Fibroblast of skin of abdomen (primary cell): ENCODE measurements around the gene RERE.
"Not testable (repeated sequence)": the region's sequence is repeated elsewhere in the genome, so short reads cannot be mapped to it uniquely, and the experiment has no call there.

Source experiments
- DNase-seq: peaks from one replicate; pipeline ENCODE4 v3.0.0-alpha.2; 2013

Gene RERE

DNA sequence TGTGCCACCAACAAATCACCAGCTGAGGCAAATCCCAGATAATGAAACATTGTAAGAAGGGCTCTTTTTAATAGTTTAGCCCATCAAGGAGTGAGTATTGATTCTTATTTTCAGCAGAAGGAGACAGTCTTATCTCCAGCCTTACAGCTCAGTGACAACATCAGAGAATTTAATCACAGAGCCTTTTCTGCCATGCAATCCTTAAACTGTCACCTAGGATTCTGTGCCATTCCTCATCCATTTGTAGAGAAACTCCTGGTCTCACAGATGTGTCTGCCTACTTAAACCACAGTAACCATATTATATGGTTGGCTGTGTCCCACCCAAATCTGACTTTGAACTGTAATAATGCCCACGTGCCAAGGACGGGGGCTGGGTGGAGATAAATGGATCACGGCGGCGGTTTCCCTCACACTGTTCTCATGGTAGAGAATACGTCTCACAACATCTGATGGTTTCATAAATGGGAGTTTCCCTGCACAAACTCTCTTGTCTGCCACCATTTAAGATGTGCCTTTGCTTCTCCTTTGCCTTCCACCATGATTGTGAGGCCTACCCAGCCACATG, 217.7 kb downstream of the RERE start:
- DNase-seq = no peak

DNA sequence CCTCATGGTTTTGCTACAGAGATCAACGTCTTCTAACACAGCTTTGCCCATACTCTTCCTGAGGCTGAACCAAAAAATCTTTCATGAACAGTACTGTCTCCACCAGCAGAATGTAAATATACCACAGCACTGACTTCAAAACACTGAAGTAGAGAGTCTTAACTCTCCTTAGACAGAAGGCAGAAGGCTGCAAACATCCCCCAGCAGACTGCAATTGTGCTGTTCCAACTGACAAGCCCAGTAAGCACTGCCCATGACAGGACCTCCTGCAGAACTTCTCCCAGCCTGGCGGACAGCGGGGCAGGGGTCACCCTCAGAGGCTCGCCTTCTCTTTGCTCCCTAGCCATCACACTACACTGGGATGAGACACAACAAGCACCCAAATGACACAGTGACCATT, 218.7 kb downstream of the RERE start:
- DNase-seq = no peak

DNA sequence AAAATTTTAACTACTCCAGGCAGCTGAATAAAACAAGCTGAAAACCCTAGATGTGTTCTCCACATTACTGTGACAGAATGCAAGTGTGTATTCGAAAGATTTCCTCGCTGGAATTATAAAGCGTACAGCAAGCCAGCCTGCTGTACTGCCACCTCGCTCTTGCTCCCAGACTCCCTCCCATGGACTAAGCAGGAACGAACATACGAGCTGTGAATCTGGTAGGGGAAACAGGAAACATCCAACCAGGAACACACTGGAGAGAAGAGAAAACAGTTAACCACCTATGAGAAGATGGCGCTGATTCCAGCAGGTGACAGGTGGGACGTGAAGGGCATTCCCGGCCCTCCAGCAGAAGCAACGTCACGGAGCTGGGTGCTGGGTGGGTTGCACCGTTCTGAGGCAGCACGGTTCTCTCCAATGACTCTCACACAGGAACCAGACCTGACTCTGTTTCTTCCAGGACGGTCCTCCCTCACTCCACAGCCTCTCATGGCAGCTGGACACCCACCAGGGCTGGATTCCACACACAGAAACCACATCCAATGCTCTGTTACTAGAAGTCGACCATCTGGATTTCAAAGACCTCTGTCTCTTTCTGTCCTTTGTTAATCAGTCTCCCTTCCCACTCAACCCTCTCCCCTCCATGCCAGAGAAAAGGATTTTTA, 219.2 kb downstream of the RERE start:
- peak; percentile 60 for DNase-seq

DNA sequence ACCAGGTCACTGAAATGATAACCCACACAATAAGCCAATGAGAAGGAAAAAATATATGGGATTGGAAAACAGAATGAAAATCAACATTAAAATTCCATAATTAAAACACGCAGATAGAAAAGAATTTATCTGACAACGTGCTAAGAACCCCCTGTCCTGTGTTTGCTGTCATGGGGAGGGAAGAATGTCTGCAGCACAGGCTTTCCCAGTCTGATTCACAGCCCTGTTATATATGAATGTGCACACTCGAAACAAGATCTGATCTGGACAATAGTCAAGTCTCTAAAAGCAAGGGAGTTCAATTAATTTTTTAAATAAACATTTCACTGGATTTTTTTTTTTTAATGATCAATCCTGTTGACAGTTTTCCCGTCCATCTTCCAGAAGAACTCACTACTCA, 220.0 kb downstream of the RERE start:
- peak; percentile 68 for DNase-seq

DNA sequence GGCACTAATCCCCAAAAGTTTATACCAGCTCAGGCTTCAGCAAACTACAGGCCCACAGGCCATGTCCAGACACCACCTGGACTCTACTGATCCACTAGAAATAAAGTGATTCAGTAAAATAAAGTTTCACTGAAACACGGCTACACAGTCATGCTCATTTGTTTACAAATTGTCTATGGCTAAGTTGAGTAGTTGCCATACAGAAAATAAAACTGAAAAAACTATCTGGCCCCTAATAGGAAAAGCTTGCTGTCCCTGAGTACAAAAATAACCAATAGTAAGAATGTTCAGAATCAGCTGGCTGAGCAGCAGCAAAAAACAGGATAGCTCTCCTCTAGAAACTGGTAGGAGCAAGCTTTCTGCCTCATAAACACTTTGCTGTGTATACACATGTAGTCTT, 221.5 kb downstream of the RERE start:
- no peak for DNase-seq

DNA sequence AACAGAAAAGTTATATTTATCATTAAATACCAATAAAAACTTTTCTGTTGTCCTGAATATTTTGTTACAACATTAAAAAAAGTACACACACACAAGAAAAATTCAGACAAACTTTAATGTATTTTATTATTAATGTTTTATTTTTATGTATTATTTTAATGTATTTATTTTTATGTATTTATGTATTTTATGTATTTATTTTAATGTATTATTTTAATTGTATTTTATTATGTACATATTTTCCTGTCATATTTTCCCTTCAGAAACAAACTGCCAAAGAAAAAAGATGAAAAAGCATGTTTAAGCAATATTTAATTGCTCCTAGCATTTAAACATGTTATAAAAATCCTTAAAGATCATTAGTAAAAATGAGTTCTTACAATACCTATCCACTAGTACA, 222.1 kb downstream of the RERE start:
- no peak for DNase-seq

DNA sequence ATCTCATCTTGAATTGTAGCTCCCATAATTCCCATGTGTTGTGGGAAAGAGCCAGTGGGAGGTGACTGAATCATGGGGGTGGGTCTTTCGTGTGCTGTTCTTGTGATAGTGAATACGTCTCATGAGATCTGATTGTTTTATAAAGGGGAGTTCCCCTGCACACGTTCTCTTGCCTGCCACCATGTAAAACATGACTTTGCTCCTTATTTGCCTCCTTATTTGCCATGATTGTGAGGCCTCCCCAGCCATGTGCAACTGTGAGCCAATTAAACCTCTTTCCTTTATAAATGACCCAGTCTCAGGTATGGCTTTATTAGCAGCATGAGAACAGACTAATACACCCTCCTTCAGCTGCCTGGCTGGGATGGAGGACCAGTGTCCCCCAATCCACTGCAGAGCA, 224.1 kb downstream of the RERE start:
- DNase-seq = not testable (repeated sequence)

DNA sequence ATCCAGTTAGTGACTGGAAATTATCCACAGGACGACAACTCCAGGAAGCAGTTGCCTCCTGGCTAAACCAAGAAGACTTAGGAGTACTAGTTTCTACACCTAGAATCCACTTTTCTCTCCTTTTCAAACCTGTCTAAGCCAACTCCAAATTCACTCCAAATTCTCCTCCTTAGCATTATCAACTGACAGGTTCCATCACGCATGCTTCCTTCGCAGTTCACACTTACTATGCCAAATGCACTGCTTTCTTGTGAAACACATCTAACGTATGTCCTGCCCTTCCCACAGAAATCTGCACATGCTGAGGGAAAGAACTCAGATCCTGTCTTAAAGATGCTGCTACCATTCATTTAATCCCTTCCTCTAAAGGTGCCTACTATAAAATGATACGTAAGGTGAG, 225.9 kb downstream of the RERE start:
- DNase-seq = no peak

DNA sequence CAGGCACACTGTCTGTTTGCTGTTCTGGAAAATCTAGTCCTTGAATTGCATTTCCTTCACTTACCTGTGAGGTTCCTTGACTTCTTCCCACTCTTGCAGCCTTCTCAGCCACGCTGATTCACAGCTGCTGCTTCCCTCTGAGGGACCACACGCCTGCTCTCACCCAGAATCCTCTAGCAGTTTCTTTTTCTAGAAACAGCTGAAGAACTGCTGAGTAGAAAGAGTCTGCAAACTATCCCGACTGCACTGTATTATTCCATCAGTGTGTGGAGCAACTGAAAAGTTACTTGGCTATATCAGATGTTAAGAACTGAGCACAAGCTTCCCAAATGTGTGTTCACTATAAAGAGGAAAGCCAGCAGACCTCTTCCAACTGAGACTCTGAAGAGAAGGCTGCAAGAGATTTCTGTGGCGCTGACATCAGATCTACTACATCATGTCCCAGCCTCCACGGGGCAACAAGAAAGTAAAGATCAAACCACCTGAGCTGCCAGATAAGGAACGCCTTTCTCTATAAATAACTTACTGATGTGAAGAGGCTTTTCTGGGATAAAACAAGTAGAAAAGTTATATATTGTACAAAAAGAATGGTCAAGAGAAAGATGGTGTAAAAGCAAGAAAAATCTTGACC, 226.6 kb downstream of the RERE start:
- no peak for DNase-seq

DNA sequence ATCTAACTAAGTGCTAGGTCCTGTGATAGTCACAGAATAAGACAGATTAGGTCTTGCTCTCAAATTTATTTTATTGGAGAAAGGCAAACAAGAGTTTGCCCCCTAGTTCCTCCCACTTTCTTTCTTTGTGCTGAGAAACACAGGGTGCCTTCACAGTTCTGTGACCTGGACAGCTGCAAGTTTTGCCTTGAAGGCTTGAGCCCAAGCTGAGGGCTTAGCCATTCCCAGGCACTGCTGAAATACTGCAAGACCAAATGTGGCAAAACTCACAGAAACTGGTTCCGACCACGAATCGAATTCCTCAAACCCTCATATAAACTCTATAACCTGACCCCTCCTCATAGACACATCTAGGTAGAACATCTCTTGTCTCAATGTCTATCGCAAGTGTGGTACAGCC, 227.9 kb downstream of the RERE start:
- DNase-seq = no peak

DNA sequence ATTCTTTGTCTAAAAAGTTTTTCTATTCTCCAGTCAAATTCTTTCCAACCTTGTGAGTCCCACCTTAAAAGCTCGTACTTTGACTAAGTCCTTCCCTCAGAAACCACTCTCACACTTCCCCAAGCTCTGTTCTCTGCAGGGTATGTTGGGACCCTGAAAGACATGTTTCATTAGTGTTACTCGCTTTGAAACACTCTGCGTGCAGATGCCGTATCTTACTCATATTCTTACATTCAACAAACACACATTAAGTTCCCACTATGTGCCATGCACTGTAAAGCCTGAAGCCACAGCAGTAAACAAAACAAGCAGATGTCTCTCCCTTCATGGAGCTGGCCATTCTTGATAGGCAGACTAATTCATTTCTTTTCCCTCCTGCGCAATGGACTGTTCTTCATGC, 229.7 kb downstream of the RERE start:
- DNase-seq = no peak

DNA sequence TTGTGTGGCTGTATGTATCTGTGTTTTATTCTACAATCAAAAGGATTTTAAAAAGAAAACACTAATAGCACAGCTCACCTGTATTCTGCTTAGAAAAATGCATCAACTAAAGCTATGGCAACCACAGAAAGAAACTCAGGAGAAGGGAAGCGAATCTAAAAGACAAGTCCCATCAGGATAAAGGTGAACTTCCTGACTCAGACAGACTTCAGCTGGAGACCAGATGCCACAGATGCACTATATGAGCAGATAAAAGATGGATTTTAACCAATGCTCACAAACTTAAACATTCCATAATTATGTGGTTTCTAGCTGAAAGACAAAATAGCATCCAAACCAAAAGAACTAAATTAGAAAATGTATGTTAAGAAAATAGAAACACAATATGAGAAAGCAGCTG, 231.0 kb downstream of the RERE start:
- DNase-seq = peak; percentile 59

DNA sequence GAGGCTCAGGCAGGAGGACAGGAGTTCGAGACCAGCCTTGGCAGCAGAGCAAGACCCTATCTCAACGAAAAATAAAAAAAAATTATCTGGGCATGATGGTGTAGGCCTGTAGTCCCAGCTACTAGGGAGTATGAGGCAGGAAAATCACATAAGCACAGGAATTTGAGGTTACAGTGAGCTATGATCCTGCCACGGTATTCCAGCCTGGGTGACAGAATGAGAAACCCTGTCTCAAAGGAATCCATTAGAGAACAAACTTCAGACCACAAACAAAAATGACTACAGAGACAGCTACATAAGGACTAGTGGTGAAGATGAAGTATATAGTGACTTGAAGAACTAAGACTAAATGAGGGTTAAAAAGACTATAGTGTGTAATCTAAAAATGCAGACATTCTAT, 233.1 kb downstream of the RERE start:
- no peak for DNase-seq

DNA sequence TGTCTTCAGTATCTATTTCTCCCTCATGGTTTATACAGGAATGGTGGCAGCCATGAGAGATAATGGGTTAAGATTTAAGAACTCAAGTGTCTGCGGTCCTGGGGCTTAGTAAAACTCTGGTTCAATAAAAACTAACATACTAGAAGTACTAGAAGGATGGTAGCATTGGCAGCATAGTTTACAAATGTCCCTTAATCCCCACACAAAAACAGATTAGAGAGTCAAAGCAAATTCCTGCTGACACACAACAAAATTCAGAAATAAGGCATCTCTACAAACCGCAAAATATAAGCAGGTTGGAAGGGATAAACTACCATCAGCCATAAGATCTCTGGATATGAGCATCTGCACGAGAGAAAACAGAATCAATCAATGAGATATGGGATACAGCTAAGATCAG, 234.4 kb downstream of the RERE start:
- DNase-seq = no peak

DNA sequence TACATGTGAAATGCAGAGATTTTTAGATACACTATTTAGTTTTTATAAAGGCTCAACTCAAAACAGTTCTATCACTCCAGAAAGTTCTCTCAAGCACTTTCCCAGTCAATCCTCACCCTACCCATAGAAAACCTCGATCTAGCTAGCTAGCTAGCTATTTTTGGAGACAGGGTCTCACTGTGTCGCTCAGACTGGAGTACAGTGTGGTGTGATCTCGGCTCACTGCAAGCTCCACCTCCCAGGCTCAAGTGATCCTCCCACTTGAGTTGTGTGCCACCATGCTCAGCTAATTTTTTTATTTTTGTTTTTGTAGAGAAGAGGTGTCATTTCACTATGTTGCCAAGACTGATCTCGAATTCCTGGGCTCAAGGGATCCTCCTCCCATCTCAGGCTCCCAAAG, 236.9 kb downstream of the RERE start:
- DNase-seq = no peak

DNA sequence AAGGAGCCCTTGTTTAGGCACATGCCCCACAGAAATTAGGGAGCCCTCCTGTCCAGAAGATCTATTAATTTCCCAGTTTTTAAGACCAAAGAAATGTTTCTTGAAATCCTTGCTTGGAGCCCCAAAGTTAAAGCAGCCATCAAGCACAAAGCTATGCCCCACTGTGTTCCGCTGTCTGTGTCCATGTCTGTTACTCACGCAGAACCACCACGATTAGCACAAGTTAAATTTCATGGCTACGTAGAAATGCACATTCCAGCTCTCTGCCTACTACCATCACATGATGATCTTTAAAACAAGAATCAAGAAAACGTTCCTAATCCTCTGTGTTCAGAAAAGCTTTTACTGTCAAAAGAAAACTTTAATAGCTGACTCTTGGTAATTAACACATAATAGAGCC, 238.5 kb downstream of the RERE start:
- DNase-seq = no peak

DNA sequence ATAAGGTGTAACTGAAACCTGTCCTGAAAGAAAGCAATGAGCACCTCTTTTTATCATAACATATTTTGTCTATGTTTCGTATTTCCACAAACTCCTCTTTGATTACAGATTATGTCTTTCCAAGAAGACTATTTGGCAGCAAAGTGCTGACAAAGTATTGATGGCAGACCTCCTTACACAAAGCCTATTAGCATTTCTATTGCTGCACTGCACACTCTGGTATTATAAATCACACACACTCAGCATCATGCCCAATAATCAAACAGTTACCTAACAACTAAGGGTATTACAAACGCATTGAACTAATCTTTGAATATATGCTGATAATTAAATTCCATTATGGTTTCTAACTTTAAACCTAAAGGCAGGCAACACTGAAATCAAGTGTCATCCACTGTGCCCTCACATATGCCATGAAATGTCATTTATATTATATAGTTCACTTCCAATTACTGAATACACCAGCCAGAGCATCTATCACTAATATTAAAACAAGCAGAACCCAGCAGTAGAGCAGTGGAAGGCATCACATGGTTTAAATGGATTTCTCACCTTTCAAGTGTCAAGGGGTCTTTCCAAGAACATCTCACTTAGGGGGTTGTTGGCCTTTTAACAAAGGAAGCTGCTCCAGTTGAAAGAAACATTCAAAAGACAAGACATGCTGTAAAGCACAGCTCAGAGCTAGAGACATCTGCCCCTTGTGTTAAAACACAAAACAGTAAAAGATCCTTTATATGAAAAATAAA, 239.1 kb downstream of the RERE start:
- no peak for DNase-seq

DNA sequence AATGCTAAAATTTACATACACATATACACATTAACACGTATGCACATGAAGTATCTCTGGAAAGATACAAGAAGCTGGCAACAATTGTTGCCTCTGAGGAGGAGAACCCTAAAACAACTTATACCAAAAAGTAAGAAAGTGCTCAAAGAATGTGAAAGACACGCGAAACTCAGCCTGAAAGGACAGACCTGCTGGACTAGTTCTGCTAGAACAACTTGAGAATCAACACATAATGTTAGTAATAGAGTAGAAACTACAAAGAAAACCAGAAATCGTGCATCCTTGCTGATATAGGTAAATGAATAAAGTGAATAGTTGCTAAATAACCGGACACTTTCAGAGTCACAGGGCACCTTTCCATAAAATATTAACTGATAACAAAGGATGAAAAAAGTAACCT, 242.5 kb downstream of the RERE start:
- no peak for DNase-seq

DNA sequence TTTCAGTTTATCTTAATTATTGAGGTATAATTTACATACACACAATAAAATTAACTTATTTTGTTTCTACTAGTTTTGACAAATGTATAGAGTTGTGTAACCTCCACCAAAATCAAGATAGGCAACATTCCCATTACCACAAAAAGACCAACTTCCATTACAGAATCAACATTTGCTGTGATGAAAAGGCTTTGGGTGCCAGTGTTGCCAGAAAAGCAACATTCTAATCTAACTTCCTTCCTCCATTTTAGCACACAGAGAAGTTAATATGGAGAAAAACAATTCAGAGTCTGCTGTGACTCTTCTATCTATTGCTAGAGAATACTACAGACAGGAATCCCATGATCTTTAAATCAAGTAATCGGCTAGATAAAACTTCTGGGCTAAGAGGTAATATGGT, 245.3 kb downstream of the RERE start:
- DNase-seq = no peak

DNA sequence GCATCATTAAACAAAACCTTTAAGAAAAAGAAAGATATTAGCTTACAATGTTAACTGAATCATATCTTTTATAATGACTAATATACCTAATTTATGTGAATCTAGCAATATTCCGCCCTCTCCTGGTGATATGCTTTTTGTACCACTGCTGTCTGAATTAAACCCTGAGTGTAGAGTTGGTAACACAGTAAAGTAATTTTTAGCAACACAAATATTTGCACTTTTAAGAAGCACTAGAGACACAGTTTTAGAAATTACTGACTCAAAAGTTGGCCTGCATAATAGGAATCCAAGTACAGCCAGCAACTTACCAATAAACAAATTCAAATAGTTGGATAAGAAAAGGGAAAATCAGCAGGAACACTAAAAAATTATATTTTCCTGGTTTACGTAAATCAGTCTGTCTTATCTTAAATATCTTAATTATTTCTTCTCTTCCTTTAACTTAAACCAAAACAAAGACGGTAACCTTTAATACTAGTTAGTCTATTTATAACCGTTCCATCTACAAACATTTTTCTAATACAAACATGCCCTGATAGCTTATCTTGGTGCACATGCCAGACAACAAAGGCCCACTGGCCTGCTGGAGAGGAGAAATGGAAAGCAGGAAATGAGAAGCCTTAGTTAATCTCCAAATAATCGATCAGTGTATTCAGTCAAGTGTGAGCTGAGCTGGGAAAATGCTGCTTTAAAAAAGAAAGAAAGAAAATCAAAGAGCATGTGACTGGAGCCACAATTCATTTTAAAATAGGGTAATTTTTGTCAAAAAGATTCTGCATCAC, 246.0 kb downstream of the RERE start:
- DNase-seq = peak; percentile 26

DNA sequence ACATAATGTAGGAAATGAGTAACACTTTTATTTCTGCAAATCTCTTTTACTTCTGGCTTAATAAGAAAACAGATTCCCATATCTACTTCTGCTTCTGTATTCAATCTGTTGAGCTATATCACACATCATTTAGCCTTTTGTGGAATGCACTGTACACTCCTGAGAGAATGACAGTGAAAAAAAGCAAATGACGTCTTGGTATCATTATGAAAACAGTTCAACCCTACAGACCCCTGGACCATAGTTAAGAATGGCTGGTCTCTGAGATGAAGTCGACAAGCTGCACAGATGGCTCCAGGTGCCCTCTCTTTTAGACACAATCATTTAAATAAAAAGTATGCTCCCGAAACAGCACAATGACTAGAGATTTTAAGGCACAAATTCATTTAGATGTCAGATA, 247.0 kb downstream of the RERE start:
- DNase-seq = no peak

DNA sequence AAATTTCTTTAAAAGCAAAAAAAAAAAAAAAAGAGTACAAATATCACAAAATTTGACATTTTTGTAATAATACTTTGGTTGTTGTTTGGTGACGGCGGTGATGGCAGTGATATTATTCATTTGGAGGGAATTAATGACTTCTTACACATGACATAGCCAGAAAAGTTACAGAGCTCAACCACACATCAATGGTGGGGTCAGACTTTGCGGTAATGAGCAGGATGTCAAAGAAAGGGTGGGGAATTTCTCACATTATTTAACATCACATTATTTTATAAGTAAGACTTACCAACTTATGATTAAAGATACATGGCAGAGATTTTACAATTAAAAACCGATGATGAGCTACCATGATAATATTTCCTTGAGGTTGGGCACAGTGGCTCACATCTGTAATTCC, 248.2 kb downstream of the RERE start:
- DNase-seq = no peak

DNA sequence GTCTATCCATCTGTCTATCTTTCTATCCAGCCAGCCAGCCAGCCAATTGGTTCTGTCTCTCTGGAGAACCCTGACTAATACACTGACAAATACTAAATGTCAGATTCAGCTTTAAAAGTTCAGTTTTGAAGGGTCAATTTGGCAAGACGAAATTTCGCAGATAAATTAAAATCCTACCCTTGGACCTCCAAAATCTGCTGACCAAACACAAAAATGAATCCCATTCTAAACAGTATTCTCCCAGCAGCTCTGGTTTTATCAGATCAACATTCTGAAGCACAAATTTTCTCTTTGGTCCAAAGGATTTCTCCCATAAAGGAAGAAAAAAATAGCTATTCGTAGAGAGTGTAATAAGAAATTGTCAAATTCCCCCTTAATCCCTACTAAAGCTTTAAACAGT, 248.6 kb downstream of the RERE start:
- DNase-seq = no peak
